ENCODE data around the gene PCSK9. TPM values are rescaled to one million over a fixed set of nuclear protein-coding genes. Genes with fewer than 3 reads are reported as not detected.

PCSK9 gene
- total RNA-seq, 4 donors from 2014 or later, result 3.5 to 18.4 (median 8.5) TPM

- TF ChIP-seq POLR2A (IDR thresholded peaks at IDR 0.05) (no peak), CTCF (IDR thresholded peaks at IDR 0.05) (no peak)
- DNase-seq, result no peak
- Histone ChIP-seq H3K4me3 (no peak overlapping the region), H3K27me3 (no peaks in the 10 kb centered on the region), H3K36me3 (peaks cover 0 to 4% (median 0%) of the 10 kb centered on the region in 3 donors), H3K27ac (no peak overlapping the region), H3K4me1 (peaks cover 0 to 19% (median 0%) of the 10 kb centered on the region in 4 donors), H3K9me3 (no peaks in the 10 kb centered on the region)
Observed at GRCh38 chr1:55041613-55042012, 2.3 kb downstream of the PCSK9 start.

- DNase-seq, result no peak
- no peaks in the 10 kb centered on the region for H3K9me3 ChIP-seq
- no peak for TF ChIP-seq CTCF (IDR thresholded peaks at IDR 0.05)
- no peak for TF ChIP-seq POLR2A (IDR thresholded peaks at IDR 0.05)
- peaks cover 0 to 19% (median 0%) of the 10 kb centered on the region in 4 donors for H3K4me1 ChIP-seq
- H3K36me3 ChIP-seq, result peaks cover 0 to 7% (median 0%) of the 10 kb centered on the region in 3 donors
- no peak overlapping the region for H3K27ac ChIP-seq
- H3K4me3 ChIP-seq, result no peak overlapping the region
- no peaks in the 10 kb centered on the region for H3K27me3 ChIP-seq
Observed at GRCh38 chr1:55043011-55043410, 3.7 kb downstream of the PCSK9 start.

- TF ChIP-seq POLR2A (IDR thresholded peaks at IDR 0.05) (no peak), CTCF (IDR thresholded peaks at IDR 0.05) (no peak)
- Histone ChIP-seq H3K9me3 (no peaks in the 10 kb centered on the region), H3K27ac (no peak overlapping the region), H3K36me3 (peaks cover 0 to 12% (median 0%) of the 10 kb centered on the region in 3 donors), H3K27me3 (no peaks in the 10 kb centered on the region), H3K4me3 (no peak overlapping the region), H3K4me1 (peaks cover 0 to 19% (median 0%) of the 10 kb centered on the region in 4 donors)
- peak in 1 of 3 donors; percentile 43 for DNase-seq
Observed at GRCh38 chr1:55043726-55044125, 4.4 kb downstream of the PCSK9 start.

- H3K9me3 ChIP-seq, result no peaks in the 10 kb centered on the region
- TF ChIP-seq CTCF (IDR thresholded peaks at IDR 0.05) (no peak), POLR2A (IDR thresholded peaks at IDR 0.05) (no peak)
- H3K27ac ChIP-seq, result no peak overlapping the region
- no peak overlapping the region for H3K4me3 ChIP-seq
- peaks cover 0 to 12% (median 0%) of the 10 kb centered on the region in 3 donors for H3K36me3 ChIP-seq
- no peaks in the 10 kb centered on the region for H3K27me3 ChIP-seq
- H3K4me1 ChIP-seq, result peaks cover 0 to 9% (median 0%) of the 10 kb centered on the region in 4 donors
- peak in 1 of 3 donors; percentile 24 for DNase-seq
Observed at GRCh38 chr1:55044617-55045397, 5.5 kb downstream of the PCSK9 start.

GRCh38 chr1:55045430-55045829 lies 6.1 kb downstream of the PCSK9 start:
- peak in 1 of 3 donors; percentile 31 for DNase-seq
- no peak for TF ChIP-seq POLR2A (IDR thresholded peaks at IDR 0.05)
- TF ChIP-seq CTCF (IDR thresholded peaks at IDR 0.05), result no peak
- H3K27ac ChIP-seq, result no peak overlapping the region
- no peak overlapping the region for H3K4me3 ChIP-seq
- peaks cover 0 to 12% (median 0%) of the 10 kb centered on the region in 3 donors for H3K36me3 ChIP-seq
- no peaks in the 10 kb centered on the region for H3K27me3 ChIP-seq
- H3K9me3 ChIP-seq, result no peaks in the 10 kb centered on the region
- peaks cover 0 to 4% (median 0%) of the 10 kb centered on the region in 4 donors for H3K4me1 ChIP-seq
